ENCODE measurements around the gene BACH2. TPM values are rescaled to one million over a fixed set of nuclear protein-coding genes. Genes with fewer than 3 reads are reported as not detected.

The BACH2 gene
- total and polyA plus RNA-seq, 2 experiments from 2014 or later, result under 0.01 TPM; not detected in 1

DNA sequence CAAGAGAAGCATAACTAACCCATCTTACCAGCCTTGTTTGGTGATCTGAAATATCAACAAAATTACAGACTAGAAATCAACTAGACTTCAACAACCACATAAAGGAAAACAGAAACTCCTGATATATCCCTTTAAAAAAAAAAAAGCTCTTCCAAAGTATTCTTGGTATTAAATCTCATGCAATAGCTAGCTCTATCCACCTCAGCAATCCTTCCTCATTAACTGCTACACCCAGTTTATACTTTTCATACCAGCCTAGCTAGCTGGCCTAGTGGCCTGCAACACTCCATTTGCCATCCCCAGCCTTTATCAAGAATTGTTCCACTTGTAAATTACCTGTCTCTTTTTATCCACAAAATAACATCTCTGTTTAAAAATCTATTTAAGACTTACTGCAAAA lies 69.0 kb downstream of the BACH2 start:
- no peak for TF ChIP-seq EZH2phosphoT487 (IDR thresholded peaks at IDR 0.05; ENCODE audit: insufficient read depth, low read depth)
- no peak for TF ChIP-seq EZH2 (IDR thresholded peaks at IDR 0.05; ENCODE audit: insufficient read depth, poor library complexity, severe bottlenecking)

DNA sequence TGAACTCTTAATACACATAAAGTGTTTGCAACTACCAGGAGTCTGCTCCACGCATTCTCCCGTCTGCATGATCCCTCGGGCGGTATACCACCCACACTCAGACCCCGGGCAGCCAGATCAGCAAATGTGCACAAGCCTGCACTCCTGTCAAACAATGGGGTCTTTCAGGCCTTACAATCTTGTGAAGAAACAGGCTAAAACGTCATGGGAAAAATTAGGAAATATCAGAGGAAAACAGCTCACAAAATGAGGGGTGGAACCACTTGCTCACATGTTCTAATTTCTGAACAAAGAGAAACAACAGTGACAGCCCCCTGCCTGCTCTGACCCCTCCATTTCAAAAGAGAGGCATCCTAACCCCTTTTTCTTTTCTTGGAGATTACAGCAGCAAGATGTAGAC lies 69.4 kb downstream of the BACH2 start:
- H3K4me1 ChIP-seq (ENCODE audit: insufficient read depth), result no peaks in the 10 kb centered on the region
- H3K9me2 ChIP-seq (ENCODE audit: insufficient read depth), result no peaks in the 10 kb centered on the region
- H3F3A ChIP-seq (ENCODE audit: insufficient read depth), result no peaks in the 10 kb centered on the region
- no peaks in the 10 kb centered on the region for H3K9me3 ChIP-seq (ENCODE audit: low read depth)
- no peak overlapping the region for H3K4me2 ChIP-seq (ENCODE audit: unreplicated experiment)
- in situ Hi-C loops (cut with MboI), result no loop called here
- no peak overlapping the region for H3K9ac ChIP-seq
- no peak overlapping the region for H2AFZ ChIP-seq
- H3K4me3 ChIP-seq, result no peak overlapping the region
- no peak for DNase-seq
- WGBS, 2 experiments (ENCODE audit: low coverage in 1 of 2, low lambda C conversion rate in 2 of 2, missing lambda C conversion rate in 2 of 2), result 83 to 84% methylated on average over 6 of the region's 6 CpGs
- H3K27me3 ChIP-seq (replicated peaks; ENCODE audit: insufficient read depth), result peaks cover 26% of the 10 kb centered on the region; the same call in 1 of the 2 replicates
- no peaks in the 10 kb centered on the region for H3K36me3 ChIP-seq (ENCODE audit: low read depth)
- no peaks in the 10 kb centered on the region for H4K20me1 ChIP-seq (ENCODE audit: insufficient read depth)
- H3K79me2 ChIP-seq (ENCODE audit: insufficient read depth), result no peaks in the 10 kb centered on the region
- no peak overlapping the region for H3K27ac ChIP-seq
- TF ChIP-seq EZH2phosphoT487 (IDR thresholded peaks at IDR 0.05; ENCODE audit: insufficient read depth, low read depth) (no peak), EZH2 (IDR thresholded peaks at IDR 0.05; ENCODE audit: insufficient read depth, poor library complexity, severe bottlenecking) (no peak)

More for the DNA sequence above, 69.0 kb downstream of the BACH2 start:
- no peak overlapping the region for H3K9ac ChIP-seq
- no peak overlapping the region for H3K4me3 ChIP-seq
- H3K27ac ChIP-seq, result no peak overlapping the region
- no peaks in the 10 kb centered on the region for H3K4me1 ChIP-seq (ENCODE audit: insufficient read depth)
- H3F3A ChIP-seq (ENCODE audit: insufficient read depth), result no peaks in the 10 kb centered on the region
- H4K20me1 ChIP-seq (ENCODE audit: insufficient read depth), result no peaks in the 10 kb centered on the region
- H3K9me2 ChIP-seq (ENCODE audit: insufficient read depth), result no peaks in the 10 kb centered on the region
- H3K27me3 ChIP-seq (replicated peaks; ENCODE audit: insufficient read depth), result peaks cover 31% of the 10 kb centered on the region; the same call in 1 of the 2 replicates
- no peaks in the 10 kb centered on the region for H3K79me2 ChIP-seq (ENCODE audit: insufficient read depth)
- peak; percentile 24 for DNase-seq
- H3K4me2 ChIP-seq (ENCODE audit: unreplicated experiment), result no peak overlapping the region
- in situ Hi-C loops (cut with MboI), result no loop called here
- no peaks in the 10 kb centered on the region for H3K36me3 ChIP-seq (ENCODE audit: low read depth)
- H3K9me3 ChIP-seq (ENCODE audit: low read depth), result no peaks in the 10 kb centered on the region
- no peak overlapping the region for H2AFZ ChIP-seq

- no peak for TF ChIP-seq EZH2phosphoT487 (IDR thresholded peaks at IDR 0.05; ENCODE audit: insufficient read depth, low read depth)
- no peak for TF ChIP-seq EZH2 (IDR thresholded peaks at IDR 0.05; ENCODE audit: insufficient read depth, poor library complexity, severe bottlenecking)
- Histone ChIP-seq H3K79me2 (ENCODE audit: insufficient read depth) (no peaks in the 10 kb centered on the region), H3K9ac (no peak overlapping the region), H2AFZ (no peak overlapping the region), H3K27ac (no peak overlapping the region), H4K20me1 (ENCODE audit: insufficient read depth) (no peaks in the 10 kb centered on the region), H3K9me2 (ENCODE audit: insufficient read depth) (no peaks in the 10 kb centered on the region), H3K4me1 (ENCODE audit: insufficient read depth) (no peaks in the 10 kb centered on the region), H3K4me2 (ENCODE audit: unreplicated experiment) (no peak overlapping the region), H3F3A (ENCODE audit: insufficient read depth) (no peaks in the 10 kb centered on the region), H3K36me3 (ENCODE audit: low read depth) (no peaks in the 10 kb centered on the region), H3K4me3 (no peak overlapping the region), H3K27me3 (replicated peaks; ENCODE audit: insufficient read depth) (peaks cover 17% of the 10 kb centered on the region; the same call in 1 of the 2 replicates), H3K9me3 (ENCODE audit: low read depth) (no peaks in the 10 kb centered on the region)
- DNase-seq, result peak; percentile 65
- WGBS, 2 experiments (ENCODE audit: low coverage in 1 of 2, low lambda C conversion rate in 2 of 2, missing lambda C conversion rate in 2 of 2), result 52 to 57% methylated on average over 2 of the region's 2 CpGs
- in situ Hi-C loops (cut with MboI), result no loop called here
Observed at GRCh38 chr6:90226257-90226656, 70.4 kb downstream of the BACH2 start.

- Histone ChIP-seq H3K4me2 (ENCODE audit: unreplicated experiment) (no peak overlapping the region), H3K27me3 (replicated peaks; ENCODE audit: insufficient read depth) (no peaks in the 10 kb centered on the region; the same call in 1 of the 2 replicates), H2AFZ (no peak overlapping the region), H3K9me2 (ENCODE audit: insufficient read depth) (no peaks in the 10 kb centered on the region), H3K36me3 (ENCODE audit: low read depth) (no peaks in the 10 kb centered on the region), H3K27ac (no peak overlapping the region), H3K9ac (no peak overlapping the region), H3K4me3 (no peak overlapping the region), H3K9me3 (ENCODE audit: low read depth) (no peaks in the 10 kb centered on the region), H4K20me1 (ENCODE audit: insufficient read depth) (no peaks in the 10 kb centered on the region), H3K4me1 (ENCODE audit: insufficient read depth) (peaks cover 8% of the 10 kb centered on the region), H3F3A (ENCODE audit: insufficient read depth) (peaks cover 4% of the 10 kb centered on the region), H3K79me2 (ENCODE audit: insufficient read depth) (no peaks in the 10 kb centered on the region)
- WGBS, 2 experiments (ENCODE audit: low coverage in 1 of 2, low lambda C conversion rate in 2 of 2, missing lambda C conversion rate in 2 of 2), result 18 to 58% methylated on average over 1 of the region's 1 CpG
- TF ChIP-seq EZH2phosphoT487 (IDR thresholded peaks at IDR 0.05; ENCODE audit: insufficient read depth, low read depth) (no peak), EZH2 (IDR thresholded peaks at IDR 0.05; ENCODE audit: insufficient read depth, poor library complexity, severe bottlenecking) (no peak)
- DNase-seq, result no peak
- in situ Hi-C loops (cut with MboI), result no loop called here
Observed at GRCh38 chr6:90224196-90224595, 72.4 kb downstream of the BACH2 start.

- no peak for TF ChIP-seq EZH2 (IDR thresholded peaks at IDR 0.05; ENCODE audit: insufficient read depth, poor library complexity, severe bottlenecking)
- TF ChIP-seq EZH2phosphoT487 (IDR thresholded peaks at IDR 0.05; ENCODE audit: insufficient read depth, low read depth), result no peak
- Histone ChIP-seq H3K4me1 (ENCODE audit: insufficient read depth) (peaks cover 17% of the 10 kb centered on the region), H3K27me3 (replicated peaks; ENCODE audit: insufficient read depth) (no peaks in the 10 kb centered on the region; the same call in 1 of the 2 replicates), H3K4me3 (no peak overlapping the region), H4K20me1 (ENCODE audit: insufficient read depth) (no peaks in the 10 kb centered on the region), H3K4me2 (ENCODE audit: unreplicated experiment) (no peak overlapping the region), H3K27ac (no peak overlapping the region), H3K9ac (no peak overlapping the region), H3K79me2 (ENCODE audit: insufficient read depth) (no peaks in the 10 kb centered on the region), H3F3A (ENCODE audit: insufficient read depth) (peaks cover 15% of the 10 kb centered on the region), H3K36me3 (ENCODE audit: low read depth) (no peaks in the 10 kb centered on the region), H2AFZ (no peak overlapping the region), H3K9me3 (ENCODE audit: low read depth) (no peaks in the 10 kb centered on the region), H3K9me2 (ENCODE audit: insufficient read depth) (no peaks in the 10 kb centered on the region)
- DNase-seq, result peak; percentile 34
- in situ Hi-C loops (cut with MboI), result no loop called here
- WGBS, 2 experiments (ENCODE audit: low coverage in 1 of 2, low lambda C conversion rate in 2 of 2, missing lambda C conversion rate in 2 of 2), result 89 to 93% methylated on average over 10 of the region's 10 CpGs
Observed at GRCh38 chr6:90222724-90223198, 73.9 kb downstream of the BACH2 start.

Measured in GM23248 (cell line).